B cell (primary cell): ENCODE measurements around the gene A1BG.

Source experiments
- EZH2 ChIP-seq: IDR thresholded peaks from 2 replicates; pipeline ENCODE4 v1.6.1; 2012; ENCODE audit warnings: borderline replicate concordance, low read depth, mild to moderate bottlenecking, moderate library complexity, low read length; ENCODE audit not compliant: insufficient read depth, poor library complexity, severe bottlenecking
- TF ChIP-seq, protein P1 (sequence below): fragments of 200-600 bp; IDR thresholded peaks from one replicate; pipeline ENCODE4 v1.8.0; 2022; ENCODE audit warnings: antibody characterized with exemption, mild to moderate bottlenecking

DNA sequence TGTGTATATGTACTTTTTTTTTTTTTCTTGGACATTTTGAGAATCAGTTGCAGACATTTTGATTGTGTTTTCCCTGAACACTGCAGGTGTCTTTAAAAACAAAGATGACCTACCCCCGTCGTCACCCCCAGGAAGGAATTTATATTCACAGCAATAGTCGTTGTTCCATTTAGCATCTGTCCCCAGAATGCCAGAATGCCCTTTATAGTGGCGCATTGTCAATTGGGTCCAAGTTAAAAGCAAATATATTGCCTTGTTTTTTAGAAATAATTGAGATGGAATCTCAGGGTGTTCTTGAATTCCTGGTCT lies 40.4 kb upstream of the A1BG start:
- TF ChIP-seq EZH2 = no peak
- TF ChIP-seq, protein P1, sequence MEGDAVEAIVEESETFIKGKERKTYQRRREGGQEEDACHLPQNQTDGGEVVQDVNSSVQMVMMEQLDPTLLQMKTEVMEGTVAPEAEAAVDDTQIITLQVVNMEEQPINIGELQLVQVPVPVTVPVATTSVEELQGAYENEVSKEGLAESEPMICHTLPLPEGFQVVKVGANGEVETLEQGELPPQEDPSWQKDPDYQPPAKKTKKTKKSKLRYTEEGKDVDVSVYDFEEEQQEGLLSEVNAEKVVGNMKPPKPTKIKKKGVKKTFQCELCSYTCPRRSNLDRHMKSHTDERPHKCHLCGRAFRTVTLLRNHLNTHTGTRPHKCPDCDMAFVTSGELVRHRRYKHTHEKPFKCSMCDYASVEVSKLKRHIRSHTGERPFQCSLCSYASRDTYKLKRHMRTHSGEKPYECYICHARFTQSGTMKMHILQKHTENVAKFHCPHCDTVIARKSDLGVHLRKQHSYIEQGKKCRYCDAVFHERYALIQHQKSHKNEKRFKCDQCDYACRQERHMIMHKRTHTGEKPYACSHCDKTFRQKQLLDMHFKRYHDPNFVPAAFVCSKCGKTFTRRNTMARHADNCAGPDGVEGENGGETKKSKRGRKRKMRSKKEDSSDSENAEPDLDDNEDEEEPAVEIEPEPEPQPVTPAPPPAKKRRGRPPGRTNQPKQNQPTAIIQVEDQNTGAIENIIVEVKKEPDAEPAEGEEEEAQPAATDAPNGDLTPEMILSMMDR = no peak
